HepG2 (cell line): ENCODE data around the gene INTS6. TPM values are rescaled to one million over a fixed set of nuclear protein-coding genes. Genes with fewer than 3 reads are reported as not detected.
A peak's percentile ranks its signal among the peaks of the same experiment; 100 is the strongest.

Source experiments
- HDAC1 ChIP-seq: sonication (generic); formaldehyde crosslinking; IDR thresholded peaks from 2 replicates; pipeline ENCODE4 v1.5.1; 2020; ENCODE audit warnings: mild to moderate bottlenecking, missing genetic modification reagents
- HNRNPK ChIP-seq: fragments of 200-400 bp; formaldehyde crosslinking; IDR thresholded peaks from 2 replicates; pipeline ENCODE4 v1.6.1; 2018; ENCODE audit warnings: low read length, low read depth, moderate library complexity, mild to moderate bottlenecking; ENCODE audit not compliant: poor library complexity, severe bottlenecking
- KAT7 ChIP-seq: IDR thresholded peaks from 2 replicates; pipeline ENCODE4 v1.6.1; 2018; ENCODE audit warnings: borderline replicate concordance, missing compliant biosample characterization
- POLR2AphosphoS2 ChIP-seq: IDR thresholded peaks from 2 replicates; pipeline ENCODE4 v1.6.1; 2011; ENCODE audit warnings: low read depth, low read length, improper control_type of control experiment
- SIX4 ChIP-seq: sonication (generic); formaldehyde crosslinking; IDR thresholded peaks from 2 replicates; pipeline ENCODE4 v1.4.0; 2020; ENCODE audit warnings: missing genetic modification reagents
- STAT6 ChIP-seq: sonication (generic); formaldehyde crosslinking; IDR thresholded peaks from 2 replicates; pipeline ENCODE4 v1.4.0; 2020; ENCODE audit warnings: missing genetic modification reagents, mild to moderate bottlenecking, borderline replicate concordance
- THAP9 ChIP-seq: sonication (generic); formaldehyde crosslinking; IDR thresholded peaks from 2 replicates; pipeline ENCODE4; 2020; ENCODE audit warnings: missing genetic modification reagents, mild to moderate bottlenecking, borderline replicate concordance
- XRCC5 ChIP-seq: fragments of 200-400 bp; formaldehyde crosslinking; optimal IDR thresholded peaks from 2 replicates; pipeline ENCODE3; 2017; ENCODE audit warnings: mild to moderate bottlenecking, low read length
- ZBTB33 ChIP-seq: sonication (generic); formaldehyde crosslinking; IDR thresholded peaks from 2 replicates; pipeline ENCODE4 v1.4.0; 2020; ENCODE audit warnings: missing genetic modification reagents
- ZNF121 ChIP-seq: sonication (generic); formaldehyde crosslinking; IDR thresholded peaks from 2 replicates; pipeline ENCODE4 v1.5.0; 2020; ENCODE audit warnings: mild to moderate bottlenecking, missing genetic modification reagents
- ZNF292 ChIP-seq: sonication (generic); formaldehyde crosslinking; IDR thresholded peaks from 2 replicates; pipeline ENCODE4 v1.8.1; 2022; ENCODE audit warnings: mild to moderate bottlenecking, low read depth, missing genetic modification reagents, borderline replicate concordance
- ZNF484 ChIP-seq: sonication (generic); formaldehyde crosslinking; IDR thresholded peaks from 2 replicates; pipeline ENCODE4 v1.5.1; 2020; ENCODE audit warnings: mild to moderate bottlenecking, low read depth, missing genetic modification reagents, borderline replicate concordance
- ZNF543 ChIP-seq: sonication (generic); formaldehyde crosslinking; IDR thresholded peaks from 2 replicates; pipeline ENCODE4 v1.4.0; 2020; ENCODE audit warnings: mild to moderate bottlenecking, missing genetic modification reagents
- ZNF772 ChIP-seq: sonication (generic); formaldehyde crosslinking; IDR thresholded peaks from 2 replicates; pipeline ENCODE4 v1.5.0; 2020; ENCODE audit warnings: mild to moderate bottlenecking, missing genetic modification reagents
- ZNF850 ChIP-seq: sonication (generic); formaldehyde crosslinking; conservative IDR thresholded peaks from 2 replicates; pipeline ENCODE4 v1.9.0; 2021; ENCODE audit warnings: mild to moderate bottlenecking, missing genetic modification reagents
- polyA plus RNA-seq, 8 experiments: library from polyadenylated mRNA; depleted of rRNA in 3 of 8; stranded (reverse) in 7 of 8; unstranded in 1 of 8; fragments of >200 nt; fragmentation: Illumina TruSeq in 4 of 8; extraction: Trizol in 4 of 8; gene quantifications; 2 replicates each; pipeline versions ENCODE4 v1.2.1 to v1.2.3, GENCODE V29; 2011 to 2016; ENCODE audit warnings: low read depth in 4 of 8, missing spikeins in 1 of 8, mixed read lengths in 1 of 8; ENCODE audit not compliant: insufficient read depth in 1 of 8
- total RNA-seq, 5 experiments: library from RNA; depleted of rRNA; stranded (reverse); fragments of >200 nt; fragmentation: Illumina TruSeq; extraction: Trizol; gene quantifications; 2 replicates each; pipeline ENCODE4 v1.2.3, GENCODE V29; 2016; ENCODE audit warnings: low read depth in 1 of 5
- TF ChIP-seq, protein P1 (sequence below): IDR thresholded peaks from 2 replicates; pipeline ENCODE4 v1.6.1; 2012; ENCODE audit warnings: inconsistent platforms

The INTS6 gene
- total and polyA plus RNA-seq, 2 of the 13 experiments (the other 11 are each of a cell fraction or from before 2014, with no cell fraction given): 27.9 to 38.4 TPM

- TF ChIP-seq THAP9 (CRISPR knock-in tag) (no peak), SIX4 (peak; percentile 18; the same call in 1 of the 2 replicates), ZNF543 (CRISPR knock-in tag) (no peak), ZNF772 (CRISPR knock-in tag) (peak; percentile 66), POLR2AphosphoS2 (peak; percentile 96), ZNF484 (CRISPR knock-in tag) (no peak), HDAC1 (CRISPR knock-in tag) (peak; percentile 47), HNRNPK (peak; percentile 60), KAT7 (CRISPR knock-in tag) (0 out of 2 replicates have a peak, but pooled peaks have one; percentile 77), ZNF850 (CRISPR knock-in tag) (no peak), ZNF292 (CRISPR knock-in tag) (no peak), ZNF121 (CRISPR knock-in tag) (no peak), XRCC5 (peak; percentile 20), STAT6 (CRISPR knock-in tag) (no peak), ZBTB33 (CRISPR knock-in tag) (no peak)
- TF ChIP-seq, protein P1, sequence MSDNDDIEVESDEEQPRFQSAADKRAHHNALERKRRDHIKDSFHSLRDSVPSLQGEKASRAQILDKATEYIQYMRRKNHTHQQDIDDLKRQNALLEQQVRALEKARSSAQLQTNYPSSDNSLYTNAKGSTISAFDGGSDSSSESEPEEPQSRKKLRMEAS: peak; percentile 7; the same call in 1 of the 2 replicates
These were observed at the start of gene INTS6 (continued) for GRCh38 chr13:51452361-51453206.
